GM12872 (cell line): Measurements from ENCODE around the gene CTNNBIP1.

Experiments used
- TF ChIP-seq, protein P1 (sequence below): IDR thresholded peaks from 3 replicates; pipeline ENCODE4 v1.5.1; 2011; ENCODE audit warnings: low read depth, mild to moderate bottlenecking, low read length, moderate library complexity; ENCODE audit not compliant: insufficient read depth

Gene CTNNBIP1

GRCh38 chr1:9850442-9851162 lies 59.5 kb downstream of the CTNNBIP1 start:
- TF ChIP-seq, protein P1, sequence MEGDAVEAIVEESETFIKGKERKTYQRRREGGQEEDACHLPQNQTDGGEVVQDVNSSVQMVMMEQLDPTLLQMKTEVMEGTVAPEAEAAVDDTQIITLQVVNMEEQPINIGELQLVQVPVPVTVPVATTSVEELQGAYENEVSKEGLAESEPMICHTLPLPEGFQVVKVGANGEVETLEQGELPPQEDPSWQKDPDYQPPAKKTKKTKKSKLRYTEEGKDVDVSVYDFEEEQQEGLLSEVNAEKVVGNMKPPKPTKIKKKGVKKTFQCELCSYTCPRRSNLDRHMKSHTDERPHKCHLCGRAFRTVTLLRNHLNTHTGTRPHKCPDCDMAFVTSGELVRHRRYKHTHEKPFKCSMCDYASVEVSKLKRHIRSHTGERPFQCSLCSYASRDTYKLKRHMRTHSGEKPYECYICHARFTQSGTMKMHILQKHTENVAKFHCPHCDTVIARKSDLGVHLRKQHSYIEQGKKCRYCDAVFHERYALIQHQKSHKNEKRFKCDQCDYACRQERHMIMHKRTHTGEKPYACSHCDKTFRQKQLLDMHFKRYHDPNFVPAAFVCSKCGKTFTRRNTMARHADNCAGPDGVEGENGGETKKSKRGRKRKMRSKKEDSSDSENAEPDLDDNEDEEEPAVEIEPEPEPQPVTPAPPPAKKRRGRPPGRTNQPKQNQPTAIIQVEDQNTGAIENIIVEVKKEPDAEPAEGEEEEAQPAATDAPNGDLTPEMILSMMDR: no peak

GRCh38 chr1:9849691-9850441 lies 60.2 kb downstream of the CTNNBIP1 start:
- TF ChIP-seq, protein P1: no peak

DNA sequence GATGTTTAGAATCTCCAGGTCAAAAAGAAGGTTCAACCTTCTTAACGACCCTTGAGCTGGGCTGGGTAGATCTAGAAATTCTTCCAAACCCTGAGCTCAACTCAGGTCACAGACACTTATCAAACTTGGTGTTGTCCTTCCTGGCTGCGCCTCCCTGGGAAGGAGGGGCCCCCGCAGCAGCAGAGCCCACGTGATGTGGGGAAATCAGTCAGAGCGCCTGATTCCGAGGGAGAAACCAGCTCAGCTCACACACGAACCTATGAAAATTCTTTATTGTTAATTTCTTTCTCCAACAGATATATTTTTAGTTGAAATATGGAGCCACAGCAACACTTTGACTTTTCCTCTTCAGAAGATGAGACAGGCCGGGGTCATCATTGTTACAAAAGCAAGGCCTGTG lies 62.0 kb downstream of the CTNNBIP1 start:
- TF ChIP-seq, protein P1: no peak

GRCh38 chr1:9847269-9847668 lies 62.8 kb downstream of the CTNNBIP1 start:
- TF ChIP-seq, protein P1: no peak

DNA sequence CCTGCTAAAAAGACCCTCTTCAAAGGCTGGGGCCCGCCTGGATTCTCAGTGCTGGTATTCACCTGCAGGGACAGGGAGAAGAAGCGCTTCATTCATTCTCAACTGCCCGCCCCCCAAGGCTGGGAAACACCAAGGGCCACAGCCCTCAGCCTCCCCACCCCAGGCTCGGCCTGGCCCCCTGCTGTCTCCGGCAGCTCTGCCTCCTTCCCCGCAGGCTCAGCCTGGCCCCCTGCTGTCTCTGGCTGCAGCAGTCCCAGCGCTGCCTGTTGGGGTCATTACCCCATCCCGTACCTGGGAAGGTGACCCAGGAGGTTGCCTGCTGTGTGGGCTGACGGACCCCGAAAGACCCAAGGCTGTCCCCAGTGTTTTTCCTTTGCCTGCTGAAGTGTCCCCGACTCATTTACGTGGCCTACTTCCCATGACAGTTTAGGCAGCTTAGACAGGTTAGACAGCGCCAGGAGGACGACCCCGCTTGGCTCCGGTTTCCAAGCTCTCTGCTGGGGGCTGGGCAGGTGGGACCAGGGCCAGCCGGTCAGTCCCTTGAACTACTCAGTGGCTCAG lies 63.4 kb downstream of the CTNNBIP1 start:
- TF ChIP-seq, protein P1: no peak

GRCh38 chr1:9845914-9846313 lies 64.2 kb downstream of the CTNNBIP1 start:
- TF ChIP-seq, protein P1: no peak

DNA sequence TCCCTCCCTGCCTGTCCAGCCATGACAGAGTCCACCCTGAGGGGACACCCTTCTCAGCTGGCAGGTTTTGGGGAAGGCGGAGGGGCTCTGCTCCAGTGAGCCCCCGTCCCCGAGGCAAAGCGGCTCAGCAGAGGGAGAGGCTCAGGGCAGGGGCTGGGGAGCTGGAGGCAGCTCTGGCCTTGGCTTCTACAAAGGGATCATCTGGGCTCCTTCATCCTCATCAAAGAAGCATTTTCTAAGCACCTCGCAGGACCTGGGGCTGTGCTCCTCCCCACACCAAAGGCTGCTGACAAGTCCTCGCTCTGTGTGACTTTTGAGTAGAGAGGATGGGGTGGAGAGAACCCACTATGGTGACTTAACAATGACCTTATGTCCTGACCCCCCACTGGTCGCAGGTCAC lies 65.3 kb downstream of the CTNNBIP1 start:
- TF ChIP-seq, protein P1: no peak
